ENCODE data around the gene ERMP1.

The ERMP1 gene

GRCh38 chr9:5876026-5876425 lies 43.1 kb upstream of the ERMP1 start:
- Histone ChIP-seq H3K36me3 (ENCODE audit: control insufficient read depth, insufficient read depth, low read length) (no peaks in the 10 kb centered on the region), H3K4me2 (ENCODE audit: low read length) (no peak overlapping the region), H3K9me3 (ENCODE audit: control insufficient read depth, low read length) (no peaks in the 10 kb centered on the region), H3K79me2 (no peaks in the 10 kb centered on the region), H3K4me1 (peaks cover 4% of the 10 kb centered on the region), H3K9ac (no peak overlapping the region), H3K4me3 (ENCODE audit: low read depth, low read length) (no peak overlapping the region), H3K27ac (no peak overlapping the region), H3K27me3 (ENCODE audit: control insufficient read depth, insufficient read depth, low read length) (no peaks in the 10 kb centered on the region), H2AFZ (no peak overlapping the region)
- TF ChIP-seq CTCF (IDR thresholded peaks at IDR 0.05) = no peak

DNA sequence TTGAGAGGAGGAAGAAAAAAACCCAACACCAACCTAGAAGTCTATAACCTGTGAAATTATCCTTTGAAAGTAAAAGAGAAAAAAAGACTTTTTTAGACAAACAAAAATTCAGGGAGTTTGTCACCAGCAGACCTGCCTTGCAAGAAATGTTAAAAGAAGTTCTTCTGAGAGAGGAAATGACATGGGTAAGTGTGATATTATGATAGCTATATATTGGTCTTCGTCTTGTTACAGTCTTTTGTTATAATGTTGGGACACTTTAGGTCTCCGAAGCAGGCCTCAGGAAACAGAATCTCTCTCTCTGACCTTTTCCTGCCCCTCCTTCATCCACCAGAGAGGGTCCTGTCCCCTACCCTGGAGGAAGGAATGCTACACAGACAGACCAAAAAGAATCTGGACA lies 41.1 kb upstream of the ERMP1 start:
- H3K4me3 ChIP-seq (ENCODE audit: low read depth, low read length) = no peak overlapping the region
- no peak overlapping the region for H2AFZ ChIP-seq
- H3K36me3 ChIP-seq (ENCODE audit: control insufficient read depth, insufficient read depth, low read length) = no peaks in the 10 kb centered on the region
- H3K4me1 ChIP-seq = peaks cover 3% of the 10 kb centered on the region
- H3K9ac ChIP-seq = no peak overlapping the region
- H3K9me3 ChIP-seq (ENCODE audit: control insufficient read depth, low read length) = no peaks in the 10 kb centered on the region
- TF ChIP-seq CTCF (IDR thresholded peaks at IDR 0.05) = no peak
- H3K4me2 ChIP-seq (ENCODE audit: low read length) = no peak overlapping the region
- H3K27ac ChIP-seq = no peak overlapping the region
- no peaks in the 10 kb centered on the region for H3K79me2 ChIP-seq
- H3K27me3 ChIP-seq (ENCODE audit: control insufficient read depth, insufficient read depth, low read length) = no peaks in the 10 kb centered on the region

DNA sequence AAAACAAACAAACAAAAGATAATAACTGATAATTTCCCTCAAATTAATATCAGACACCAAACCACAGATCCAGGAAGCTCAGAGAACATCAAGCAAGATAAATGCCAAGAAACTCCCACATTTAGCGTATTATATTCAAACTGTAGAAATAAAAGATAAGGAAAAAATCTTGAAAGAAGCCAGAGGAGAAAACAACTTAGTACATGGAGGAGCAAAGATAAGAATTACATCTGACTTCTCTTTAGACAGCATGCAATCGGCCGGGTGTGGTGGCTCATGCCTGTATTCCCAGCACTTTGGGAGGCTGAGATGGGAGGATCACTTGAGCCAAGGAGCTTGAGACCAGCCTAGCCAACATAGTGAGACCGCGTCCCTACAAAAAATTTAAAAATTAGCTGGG lies 40.5 kb upstream of the ERMP1 start:
- H3K36me3 ChIP-seq (ENCODE audit: control insufficient read depth, insufficient read depth, low read length) = no peaks in the 10 kb centered on the region
- peaks cover 3% of the 10 kb centered on the region for H3K4me1 ChIP-seq
- H3K9ac ChIP-seq = no peak overlapping the region
- no peak for TF ChIP-seq CTCF (IDR thresholded peaks at IDR 0.05)
- H3K4me2 ChIP-seq (ENCODE audit: low read length) = no peak overlapping the region
- H2AFZ ChIP-seq = no peak overlapping the region
- no peak overlapping the region for H3K4me3 ChIP-seq (ENCODE audit: low read depth, low read length)
- H3K9me3 ChIP-seq (ENCODE audit: control insufficient read depth, low read length) = no peaks in the 10 kb centered on the region
- H3K27me3 ChIP-seq (ENCODE audit: control insufficient read depth, insufficient read depth, low read length) = no peaks in the 10 kb centered on the region
- H3K79me2 ChIP-seq = no peaks in the 10 kb centered on the region
- H3K27ac ChIP-seq = no peak overlapping the region

- no peak overlapping the region for H3K4me3 ChIP-seq (ENCODE audit: low read depth, low read length)
- H3K36me3 ChIP-seq (ENCODE audit: control insufficient read depth, insufficient read depth, low read length) = no peaks in the 10 kb centered on the region
- no peak overlapping the region for H2AFZ ChIP-seq
- H3K79me2 ChIP-seq = no peaks in the 10 kb centered on the region
- TF ChIP-seq CTCF (IDR thresholded peaks at IDR 0.05) = no peak
- no peak overlapping the region for H3K4me2 ChIP-seq (ENCODE audit: low read length)
- no peak overlapping the region for H3K27ac ChIP-seq
- peaks cover 3% of the 10 kb centered on the region for H3K4me1 ChIP-seq
- H3K9ac ChIP-seq = no peak overlapping the region
- H3K9me3 ChIP-seq (ENCODE audit: control insufficient read depth, low read length) = no peaks in the 10 kb centered on the region
- H3K27me3 ChIP-seq (ENCODE audit: control insufficient read depth, insufficient read depth, low read length) = no peaks in the 10 kb centered on the region
These were observed 39.6 kb upstream of the ERMP1 start for GRCh38 chr9:5872511-5872910.

DNA sequence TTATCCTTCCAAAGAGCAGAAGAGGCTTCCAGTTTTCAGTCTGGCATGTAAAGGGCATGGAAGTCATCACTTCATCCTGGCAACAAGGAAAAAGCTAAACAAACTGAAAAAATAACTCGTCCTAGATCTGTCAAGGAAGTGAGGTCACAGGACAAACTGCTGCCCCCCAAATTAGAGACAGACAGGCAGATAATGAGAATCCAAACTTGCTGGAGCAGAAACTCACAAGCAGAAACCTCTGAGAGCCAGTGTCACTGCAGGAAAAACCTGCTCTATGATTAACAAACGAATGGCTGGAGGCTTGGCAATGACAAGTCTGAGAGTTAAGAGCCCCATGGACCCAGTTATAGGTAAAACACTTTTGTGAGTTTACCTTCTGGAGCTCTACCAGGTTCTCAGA lies 38.9 kb upstream of the ERMP1 start:
- Histone ChIP-seq H3K4me1 (peaks cover 3% of the 10 kb centered on the region), H3K36me3 (ENCODE audit: control insufficient read depth, insufficient read depth, low read length) (no peaks in the 10 kb centered on the region)

More for the DNA sequence above, 38.9 kb upstream of the ERMP1 start:
- Histone ChIP-seq H3K9ac (no peak overlapping the region), H3K9me3 (ENCODE audit: control insufficient read depth, low read length) (no peaks in the 10 kb centered on the region), H3K4me2 (ENCODE audit: low read length) (no peak overlapping the region), H3K79me2 (no peaks in the 10 kb centered on the region), H3K27me3 (ENCODE audit: control insufficient read depth, insufficient read depth, low read length) (no peaks in the 10 kb centered on the region), H3K27ac (no peak overlapping the region), H2AFZ (peak overlapping the region; percentile 52), H3K4me3 (ENCODE audit: low read depth, low read length) (no peak overlapping the region)
- TF ChIP-seq CTCF (IDR thresholded peaks at IDR 0.05) = no peak

Data from parathyroid adenoma (tissue), 2 donors.